ENCODE results near the gene GLIS1. TPM values are rescaled to one million over a fixed set of nuclear protein-coding genes. Genes with fewer than 3 reads are reported as not detected.

GLIS1 gene
- total and polyA plus RNA-seq, 2 donors (not counting 3 experiments of a cell fraction or from before 2014, with no cell fraction given) = not detected

DNA sequence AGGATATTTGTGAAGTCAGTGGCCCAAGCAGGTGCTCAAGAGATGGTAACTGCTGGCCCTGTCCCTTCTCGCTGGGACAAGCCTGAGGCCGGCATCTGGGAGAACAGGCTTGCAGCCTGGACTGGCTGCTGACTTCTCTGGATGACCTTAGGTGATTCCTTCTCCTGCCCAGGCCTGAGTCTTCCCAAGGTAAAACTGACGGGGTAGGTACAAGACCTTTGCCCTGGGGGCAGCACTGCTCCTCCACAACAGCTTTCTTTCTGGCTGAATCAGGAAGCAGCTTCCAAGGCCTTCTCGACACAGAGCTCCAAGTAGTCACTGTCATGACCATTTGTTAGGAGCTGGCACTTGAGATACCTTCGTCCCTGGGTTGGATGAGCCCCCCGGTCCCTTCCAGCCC, 220.2 kb downstream of the GLIS1 start:
- no peaks in the 10 kb centered on the region for H3K9me3 ChIP-seq (replicated peaks; ENCODE audit: control insufficient read depth, insufficient read depth, low read length)
- no peaks in the 10 kb centered on the region for H4K20me1 ChIP-seq (replicated peaks; ENCODE audit: control insufficient read depth, extremely low read depth, insufficient read depth, low read length)
- intact Hi-C loops (cut with micrococcal nuclease) = no loop called here
- no peak overlapping the region for H3K27ac ChIP-seq (ENCODE audit: insufficient read depth, low read depth, low read length)
- no peaks in the 10 kb centered on the region for H3K27me3 ChIP-seq (ENCODE audit: control insufficient read depth in 2 of 2, insufficient read depth in 2 of 2, low read length in 2 of 2)
- H3K4me2 ChIP-seq (ENCODE audit: insufficient read depth, low read length) = no peak overlapping the region
- H3K4me1 ChIP-seq (ENCODE audit: control insufficient read depth, extremely low read depth, insufficient read depth, low read length) = no peaks in the 10 kb centered on the region
- no peaks in the 10 kb centered on the region for H3K79me2 ChIP-seq (ENCODE audit: control insufficient read depth, insufficient read depth, low read length)
- H2AFZ ChIP-seq (ENCODE audit: low read depth, low read length) = no peak overlapping the region
- no peak overlapping the region for H3K4me3 ChIP-seq (replicated peaks in 1 of 3; ENCODE audit: insufficient read depth in 1 of 3, low read depth in 1 of 3, low read length in 3 of 3)
- dilution Hi-C loops (cut with MboI; ENCODE audit: extremely low pct_ligation_motif_present, low sequenced_read_pairs) = no loop called here
- ChIA-PET POLR2A (no interaction called here), CTCF (no interaction called here)
- H3K9ac ChIP-seq (replicated peaks; ENCODE audit: extremely low read depth, insufficient read depth, low read length) = no peak overlapping the region
- H3K36me3 ChIP-seq (ENCODE audit: control insufficient read depth in 2 of 2, extremely low read depth in 1 of 2, insufficient read depth in 2 of 2, low read length in 2 of 2) = no peaks in the 10 kb centered on the region
- FAIRE-seq = no peak
- no peak for DNase-seq (ENCODE audit: low read depth, low spot score)
- H3K9me1 ChIP-seq (replicated peaks; ENCODE audit: control insufficient read depth, extremely low read depth, insufficient read depth, low read length) = no peaks in the 10 kb centered on the region
- TF ChIP-seq GATA2 (IDR thresholded peaks at IDR 0.05; ENCODE audit: insufficient read depth, insufficient read length, low read depth, low read length) (no peak), JUN (IDR thresholded peaks at IDR 0.05; ENCODE audit: borderline replicate concordance, insufficient read depth, insufficient read length, low read depth) (no peak), POLR2AphosphoS5 (IDR thresholded peaks at IDR 0.05; ENCODE audit: insufficient read depth, low read depth, low read length) (no peak), MYC (IDR thresholded peaks at IDR 0.05; ENCODE audit: low read depth, low read length) (no peak), EZH2 (IDR thresholded peaks at IDR 0.05; ENCODE audit: borderline replicate concordance, low read depth, low read length, severe bottlenecking) (no peak)
- TF ChIP-seq, protein P1, sequence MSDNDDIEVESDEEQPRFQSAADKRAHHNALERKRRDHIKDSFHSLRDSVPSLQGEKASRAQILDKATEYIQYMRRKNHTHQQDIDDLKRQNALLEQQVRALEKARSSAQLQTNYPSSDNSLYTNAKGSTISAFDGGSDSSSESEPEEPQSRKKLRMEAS (IDR thresholded peaks at IDR 0.05; ENCODE audit: insufficient read depth, insufficient read length) = no peak
- BruUV-seq (replicated peaks) = no TSS peak

GRCh38 chr1:53517821-53518352, 221.1 kb downstream of the GLIS1 start:
- Histone ChIP-seq H3K27me3 (ENCODE audit: control insufficient read depth in 2 of 2, insufficient read depth in 2 of 2, low read length in 2 of 2) (no peaks in the 10 kb centered on the region), H3K36me3 (ENCODE audit: control insufficient read depth in 2 of 2, extremely low read depth in 1 of 2, insufficient read depth in 2 of 2, low read length in 2 of 2) (no peaks in the 10 kb centered on the region), H3K4me2 (ENCODE audit: insufficient read depth, low read length) (no peak overlapping the region), H3K9me1 (replicated peaks; ENCODE audit: control insufficient read depth, extremely low read depth, insufficient read depth, low read length) (no peaks in the 10 kb centered on the region), H3K9ac (replicated peaks; ENCODE audit: extremely low read depth, insufficient read depth, low read length) (no peak overlapping the region), H3K27ac (ENCODE audit: insufficient read depth, low read depth, low read length) (no peak overlapping the region), H4K20me1 (replicated peaks; ENCODE audit: control insufficient read depth, extremely low read depth, insufficient read depth, low read length) (no peaks in the 10 kb centered on the region), H3K4me1 (ENCODE audit: control insufficient read depth, extremely low read depth, insufficient read depth, low read length) (no peaks in the 10 kb centered on the region), H3K79me2 (ENCODE audit: control insufficient read depth, insufficient read depth, low read length) (no peaks in the 10 kb centered on the region), H2AFZ (ENCODE audit: low read depth, low read length) (no peak overlapping the region), H3K9me3 (replicated peaks; ENCODE audit: control insufficient read depth, insufficient read depth, low read length) (no peaks in the 10 kb centered on the region), H3K4me3 (replicated peaks in 1 of 3; ENCODE audit: insufficient read depth in 1 of 3, low read depth in 1 of 3, low read length in 3 of 3) (no peak overlapping the region)
- no TSS peak for BruUV-seq (replicated peaks)
- ChIA-PET CTCF (no interaction called here), POLR2A (no interaction called here)
- DNase-seq (ENCODE audit: low read depth, low spot score) (no peak), FAIRE-seq (no peak)
- intact Hi-C loops (cut with micrococcal nuclease) = no loop called here
- dilution Hi-C loops (cut with MboI; ENCODE audit: extremely low pct_ligation_motif_present, low sequenced_read_pairs) = no loop called here
- no peak for TF ChIP-seq FOS (IDR thresholded peaks at IDR 0.05; ENCODE audit: borderline replicate concordance, insufficient read depth, low read length)
